ENCODE measurements around the gene TBX21.

The TBX21 gene

GRCh38 chr17:47704736-47705135, 28.3 kb upstream of the TBX21 start:
- TF ChIP-seq ZC3H10 (CRISPR knock-in tag; IDR thresholded peaks at IDR 0.05) (no peak), POU6F1 (CRISPR knock-in tag; IDR thresholded peaks at IDR 0.05; ENCODE audit: borderline replicate concordance, low read depth) (no peak), CREB5 (CRISPR knock-in tag; IDR thresholded peaks at IDR 0.05; ENCODE audit: low read depth) (no peak), ARNTL (CRISPR knock-in tag; IDR thresholded peaks at IDR 0.05; ENCODE audit: borderline replicate concordance, low read depth) (no peak), ZNF8 (CRISPR knock-in tag; IDR thresholded peaks at IDR 0.05) (no peak), OSR1 (CRISPR knock-in tag; IDR thresholded peaks at IDR 0.05) (no peak), ESRRG (CRISPR knock-in tag; IDR thresholded peaks at IDR 0.05) (no peak), SNAI2 (CRISPR knock-in tag; IDR thresholded peaks at IDR 0.05) (no peak), PPARA (CRISPR knock-in tag; IDR thresholded peaks at IDR 0.05; ENCODE audit: borderline replicate concordance) (no peak), ZFP3 (CRISPR knock-in tag; IDR thresholded peaks at IDR 0.05) (no peak), ISL1 (CRISPR knock-in tag; IDR thresholded peaks at IDR 0.05) (no peak), RARB (CRISPR knock-in tag; IDR thresholded peaks at IDR 0.05) (no peak), PATZ1 (CRISPR knock-in tag; IDR thresholded peaks at IDR 0.05; ENCODE audit: borderline replicate concordance) (no peak), GLIS3 (CRISPR knock-in tag; IDR thresholded peaks at IDR 0.05) (no peak), ZNF565 (CRISPR knock-in tag; conservative IDR thresholded peaks at IDR 0.05; ENCODE audit: low read depth) (no peak), TSHZ2 (CRISPR knock-in tag; IDR thresholded peaks at IDR 0.05) (no peak), BACH2 (CRISPR knock-in tag; IDR thresholded peaks at IDR 0.05; ENCODE audit: borderline replicate concordance) (no peak), CSRNP3 (CRISPR knock-in tag; IDR thresholded peaks at IDR 0.05) (no peak), TCF4 (CRISPR knock-in tag; IDR thresholded peaks at IDR 0.05; ENCODE audit: borderline replicate concordance) (no peak)
- ATAC-seq: no peak

GRCh38 chr17:47705536-47706530, 27.2 kb upstream of the TBX21 start:
- ATAC-seq: no peak; the same call in 2 of the 3 replicates
- TF ChIP-seq TOX (CRISPR knock-in tag; IDR thresholded peaks at IDR 0.05; ENCODE audit: borderline replicate concordance) (no peak), ESRRG (CRISPR knock-in tag; IDR thresholded peaks at IDR 0.05) (no peak), BACH2 (CRISPR knock-in tag; IDR thresholded peaks at IDR 0.05; ENCODE audit: borderline replicate concordance) (no peak), ZNF565 (CRISPR knock-in tag; conservative IDR thresholded peaks at IDR 0.05; ENCODE audit: low read depth) (no peak), POU6F1 (CRISPR knock-in tag; IDR thresholded peaks at IDR 0.05; ENCODE audit: borderline replicate concordance, low read depth) (no peak)

All from SK-N-SH treated with all-trans-retinoic acid at 6 μM for 48 hours (cell line).